ENCODE results near the gene MARCHF3. TPM values are rescaled to one million over a fixed set of nuclear protein-coding genes. Genes with fewer than 3 reads are reported as not detected.

The MARCHF3 gene
- total RNA-seq, 3 donors from 2014 or later = 22.5 to 52.8 (median 34.5) TPM

DNA sequence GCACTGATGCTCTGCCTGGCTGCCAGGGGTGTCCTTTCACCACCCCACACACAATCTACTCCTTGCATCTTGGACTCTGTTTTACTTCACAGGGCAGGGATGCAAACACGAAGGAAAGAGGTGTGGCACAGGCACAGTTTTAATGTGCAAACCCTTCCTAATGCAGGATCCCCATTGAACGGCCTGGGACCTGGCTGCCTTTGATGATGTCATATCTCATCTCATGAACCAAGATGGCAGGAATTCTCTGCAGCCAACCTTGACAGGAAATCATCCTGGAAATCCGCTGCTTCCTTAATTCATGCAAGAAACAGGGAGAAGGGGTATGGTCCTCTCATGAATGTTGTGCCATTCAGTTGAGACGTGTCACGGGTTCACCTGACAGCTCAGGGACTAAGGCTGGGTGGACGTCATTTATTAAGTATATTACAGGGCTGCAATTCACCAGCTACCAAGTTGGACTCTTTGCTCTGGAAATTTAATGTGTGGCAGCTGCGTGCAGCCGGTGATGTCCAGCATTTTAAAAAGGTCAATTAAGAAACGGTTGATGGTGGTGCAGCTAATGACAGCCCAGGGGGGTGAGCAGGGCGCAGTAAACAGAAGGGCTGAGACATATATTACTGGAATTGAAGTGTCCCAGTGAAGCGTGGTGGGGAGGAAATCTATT is 161.9 kb downstream of the MARCHF3 start:
- intact Hi-C loops (cut with DNase I, micrococcal nuclease) = no loop called here
- H3K4me1 ChIP-seq (ENCODE audit: low read depth) = no peaks in the 10 kb centered on the region
- no peaks in the 10 kb centered on the region for H3K9me3 ChIP-seq
- DNase-seq = no peak
- no peak for ATAC-seq
- H3K4me3 ChIP-seq = no peak overlapping the region
- no peaks in the 10 kb centered on the region for H3K36me3 ChIP-seq (ENCODE audit: low read depth)
- TF ChIP-seq, protein P1, sequence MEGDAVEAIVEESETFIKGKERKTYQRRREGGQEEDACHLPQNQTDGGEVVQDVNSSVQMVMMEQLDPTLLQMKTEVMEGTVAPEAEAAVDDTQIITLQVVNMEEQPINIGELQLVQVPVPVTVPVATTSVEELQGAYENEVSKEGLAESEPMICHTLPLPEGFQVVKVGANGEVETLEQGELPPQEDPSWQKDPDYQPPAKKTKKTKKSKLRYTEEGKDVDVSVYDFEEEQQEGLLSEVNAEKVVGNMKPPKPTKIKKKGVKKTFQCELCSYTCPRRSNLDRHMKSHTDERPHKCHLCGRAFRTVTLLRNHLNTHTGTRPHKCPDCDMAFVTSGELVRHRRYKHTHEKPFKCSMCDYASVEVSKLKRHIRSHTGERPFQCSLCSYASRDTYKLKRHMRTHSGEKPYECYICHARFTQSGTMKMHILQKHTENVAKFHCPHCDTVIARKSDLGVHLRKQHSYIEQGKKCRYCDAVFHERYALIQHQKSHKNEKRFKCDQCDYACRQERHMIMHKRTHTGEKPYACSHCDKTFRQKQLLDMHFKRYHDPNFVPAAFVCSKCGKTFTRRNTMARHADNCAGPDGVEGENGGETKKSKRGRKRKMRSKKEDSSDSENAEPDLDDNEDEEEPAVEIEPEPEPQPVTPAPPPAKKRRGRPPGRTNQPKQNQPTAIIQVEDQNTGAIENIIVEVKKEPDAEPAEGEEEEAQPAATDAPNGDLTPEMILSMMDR (IDR thresholded peaks at IDR 0.05) = no peak

DNA sequence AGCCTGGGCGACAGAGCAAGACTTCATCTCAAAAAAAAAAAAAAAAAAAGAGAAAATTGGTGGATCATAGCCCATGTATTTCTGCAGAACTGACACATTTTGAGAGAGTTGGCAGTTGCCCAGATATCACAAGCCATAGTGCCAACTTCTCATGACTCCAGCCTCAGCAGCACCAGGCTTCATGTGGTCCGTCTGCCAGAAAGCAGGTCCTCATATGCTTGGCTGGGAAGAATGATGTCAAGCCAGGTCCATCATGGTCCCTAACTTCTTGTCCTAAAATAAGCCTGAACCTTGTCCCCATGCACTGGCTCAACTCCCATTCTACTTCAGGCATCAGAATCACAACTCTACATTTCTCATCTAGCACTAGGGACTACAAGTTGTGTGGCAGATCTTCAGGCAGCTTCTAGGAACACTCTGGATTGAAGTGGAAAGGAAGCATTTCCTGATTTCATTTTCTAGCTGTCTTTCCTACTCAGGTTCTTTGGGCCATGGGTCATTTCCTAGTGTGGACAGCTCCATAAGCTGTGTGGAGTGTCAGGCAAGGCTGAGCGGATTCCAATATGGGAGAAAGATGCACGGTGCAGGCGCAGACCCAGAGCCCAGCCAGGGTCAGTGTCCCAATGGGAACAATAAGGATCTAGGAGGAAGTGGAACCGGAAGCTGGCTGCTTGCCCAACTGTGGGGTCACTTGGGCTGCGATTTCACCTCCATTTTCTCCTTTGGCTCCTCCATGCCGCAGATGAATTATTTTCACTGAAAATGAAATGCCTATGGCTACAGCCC is 163.3 kb downstream of the MARCHF3 start:
- DNase-seq (no peak), ATAC-seq (no peak)
- Histone ChIP-seq H3K36me3 (ENCODE audit: low read depth) (no peaks in the 10 kb centered on the region), H3K4me1 (ENCODE audit: low read depth) (no peaks in the 10 kb centered on the region), H3K9me3 (no peaks in the 10 kb centered on the region), H3K4me3 (no peak overlapping the region)
- TF ChIP-seq, protein P1 (IDR thresholded peaks at IDR 0.05) = no peak
- intact Hi-C loops (cut with DNase I, micrococcal nuclease) = no loop called here

DNA sequence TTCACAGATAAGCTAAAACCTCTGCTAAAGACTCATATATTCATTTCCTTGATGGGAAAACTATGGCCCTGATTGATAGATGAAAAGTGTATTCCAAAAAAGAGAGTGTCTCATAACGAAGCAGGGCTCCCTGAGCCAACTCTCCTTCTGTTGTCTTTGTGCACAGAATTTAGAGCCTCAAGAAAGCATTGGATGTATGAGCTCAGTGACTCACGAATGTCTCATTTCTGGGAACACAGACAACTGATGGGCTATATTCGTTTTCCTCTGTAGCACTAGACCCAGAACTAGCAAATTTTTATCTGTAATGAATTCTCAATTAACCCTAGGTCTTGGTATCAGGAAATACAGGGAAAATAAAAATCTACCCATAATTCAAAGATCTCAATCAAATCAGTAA is 165.1 kb downstream of the MARCHF3 start:
- TF ChIP-seq, protein P1 (IDR thresholded peaks at IDR 0.05) = no peak
- H3K36me3 ChIP-seq (ENCODE audit: low read depth) = no peaks in the 10 kb centered on the region
- H3K9me3 ChIP-seq = no peaks in the 10 kb centered on the region
- no peak overlapping the region for H3K4me3 ChIP-seq
- intact Hi-C loops (cut with DNase I, micrococcal nuclease) = no loop called here
- DNase-seq = no peak
- H3K4me1 ChIP-seq (ENCODE audit: low read depth) = no peaks in the 10 kb centered on the region
- ATAC-seq = no peak

GRCh38 chr5:126864042-126864688 is 166.2 kb downstream of the MARCHF3 start:
- no peak overlapping the region for H3K4me3 ChIP-seq
- no peaks in the 10 kb centered on the region for H3K9me3 ChIP-seq
- intact Hi-C loops (cut with DNase I, micrococcal nuclease) = no loop called here
- H3K4me1 ChIP-seq (ENCODE audit: low read depth) = no peaks in the 10 kb centered on the region
- ATAC-seq (no peak), DNase-seq (no peak)
- TF ChIP-seq, protein P1 (IDR thresholded peaks at IDR 0.05) = no peak
- H3K36me3 ChIP-seq (ENCODE audit: low read depth) = no peaks in the 10 kb centered on the region

- DNase-seq = no peak
- TF ChIP-seq, protein P1 (IDR thresholded peaks at IDR 0.05) = no peak
Measured at GRCh38 chr5:126863402-126863801, 167.0 kb downstream of the MARCHF3 start.

More at GRCh38 chr5:126863402-126863801, 167.0 kb downstream of the MARCHF3 start:
- H3K9me3 ChIP-seq = no peaks in the 10 kb centered on the region
- H3K36me3 ChIP-seq (ENCODE audit: low read depth) = no peaks in the 10 kb centered on the region
- intact Hi-C loops (cut with DNase I, micrococcal nuclease) = no loop called here
- no peak overlapping the region for H3K4me3 ChIP-seq
- ATAC-seq = no peak
- H3K4me1 ChIP-seq (ENCODE audit: low read depth) = no peaks in the 10 kb centered on the region
